ENCODE data around the gene LRRC43.
A peak's percentile ranks its signal among the peaks of the same experiment; 100 is the strongest.
"Not testable (repeated sequence)": the region's sequence is repeated elsewhere in the genome, so short reads cannot be mapped to it uniquely, and the experiment has no call there.

LRRC43 gene

GRCh38 chr12:122158700-122159285 lies 24.1 kb upstream of the LRRC43 start:
- DNase-seq (ENCODE audit: low spot score), result no peak

- no peak for DNase-seq (ENCODE audit: low spot score)
Observed at GRCh38 chr12:122159882-122160281, 23.0 kb upstream of the LRRC43 start.

- no peak for DNase-seq (ENCODE audit: low spot score)
Observed at GRCh38 chr12:122160761-122161160, 22.2 kb upstream of the LRRC43 start.

DNA sequence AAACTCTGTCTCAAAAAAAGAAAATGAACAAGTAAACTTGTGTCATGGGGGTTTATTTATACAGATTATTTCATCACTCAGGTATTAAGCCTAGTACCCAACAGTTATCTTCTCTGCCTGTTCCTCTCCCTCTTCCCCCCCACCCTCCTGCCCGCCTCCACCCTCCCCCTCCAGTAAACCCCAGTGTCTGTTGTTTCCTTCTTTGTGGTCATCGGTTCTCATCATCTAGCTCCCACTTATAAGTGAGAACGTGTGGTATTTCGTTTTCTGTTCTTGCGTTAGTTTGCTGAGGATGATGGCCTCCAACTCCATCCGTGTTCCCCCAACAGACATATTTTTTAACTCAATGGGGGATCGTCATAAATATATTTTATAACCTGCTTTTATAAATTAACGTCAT lies 21.2 kb upstream of the LRRC43 start:
- no peak for DNase-seq (ENCODE audit: low spot score)

GRCh38 chr12:122162976-122163375 lies 19.9 kb upstream of the LRRC43 start:
- no peak for DNase-seq (ENCODE audit: low spot score)

- no peak for DNase-seq (ENCODE audit: low spot score)
Observed at GRCh38 chr12:122166422-122167349, 16.2 kb upstream of the LRRC43 start.

- DNase-seq (ENCODE audit: low spot score), result no peak
Observed at GRCh38 chr12:122167356-122167925, 15.5 kb upstream of the LRRC43 start.

- no peak for DNase-seq (ENCODE audit: low spot score)
Observed at GRCh38 chr12:122168492-122168891, 14.4 kb upstream of the LRRC43 start.

- no peak for DNase-seq (ENCODE audit: low spot score)
Observed at GRCh38 chr12:122171399-122171798, 11.5 kb upstream of the LRRC43 start.

GRCh38 chr12:122172262-122172939 lies 10.5 kb upstream of the LRRC43 start:
- no peak for DNase-seq (ENCODE audit: low spot score)

DNA sequence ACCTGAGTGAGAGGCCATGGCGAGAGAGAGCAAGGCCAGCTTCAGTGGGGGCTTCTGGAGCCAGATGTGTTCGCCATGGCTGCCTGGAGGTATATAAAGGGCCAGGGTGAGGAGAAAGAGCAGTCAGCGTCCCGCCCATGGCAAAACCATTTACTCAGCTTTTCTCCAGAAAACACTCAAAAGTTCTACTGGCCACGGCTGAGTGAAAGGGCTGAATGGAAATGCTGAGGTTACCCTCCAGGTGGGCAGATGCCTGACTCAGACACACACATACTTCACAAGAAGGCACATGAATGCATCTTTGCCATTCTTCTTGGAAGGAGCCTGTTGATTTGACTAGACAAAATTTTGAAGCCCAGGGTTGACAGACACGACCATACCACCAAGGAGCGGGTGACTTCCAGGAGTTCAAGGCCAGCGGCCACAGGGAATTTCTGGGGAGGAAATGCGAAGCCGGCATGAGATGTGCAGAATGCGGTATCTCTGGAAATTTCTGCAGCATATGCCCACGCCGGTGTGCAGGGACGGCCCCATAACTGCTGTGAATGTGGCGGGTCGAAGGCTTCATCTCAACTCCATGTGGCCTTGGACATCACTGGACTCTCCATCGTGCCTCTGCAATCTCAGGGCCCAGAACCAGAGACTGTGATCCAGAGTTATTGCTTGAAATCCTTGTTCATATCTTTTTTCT lies 8.6 kb upstream of the LRRC43 start, which contains the start of gene IL31:
Gene IL31, minus strand, starts transcription at position 67 of the 691 bp plus-strand sequence. Its CDS starts 49 bp downstream, at position 18.
- DNase-seq (ENCODE audit: low spot score), result no peak

DNA sequence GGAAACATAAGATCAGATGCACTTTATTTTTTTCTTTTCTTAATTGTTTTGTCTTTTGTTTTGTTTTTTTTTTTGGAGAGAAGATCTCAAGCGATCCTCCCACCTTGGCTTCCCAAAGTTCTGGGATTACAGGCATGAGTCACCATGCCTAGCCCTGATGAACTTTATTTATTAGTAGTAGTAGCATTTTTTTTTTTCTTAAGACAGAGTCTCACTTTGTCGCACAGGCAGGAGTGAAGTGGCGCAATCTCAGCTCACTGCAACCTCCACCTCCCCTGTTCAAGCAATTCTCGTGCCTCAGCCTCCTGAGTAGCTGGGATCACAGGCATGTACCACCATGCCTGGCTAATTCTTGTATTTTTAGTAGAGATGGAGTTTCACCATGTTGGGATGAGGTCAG lies 6.5 kb upstream of the LRRC43 start:
- DNase-seq (ENCODE audit: low spot score), result not testable (repeated sequence)

- DNase-seq (ENCODE audit: low spot score), result no peak
Observed at GRCh38 chr12:122183588-122183940, 641 bp downstream of the LRRC43 start.

DNA sequence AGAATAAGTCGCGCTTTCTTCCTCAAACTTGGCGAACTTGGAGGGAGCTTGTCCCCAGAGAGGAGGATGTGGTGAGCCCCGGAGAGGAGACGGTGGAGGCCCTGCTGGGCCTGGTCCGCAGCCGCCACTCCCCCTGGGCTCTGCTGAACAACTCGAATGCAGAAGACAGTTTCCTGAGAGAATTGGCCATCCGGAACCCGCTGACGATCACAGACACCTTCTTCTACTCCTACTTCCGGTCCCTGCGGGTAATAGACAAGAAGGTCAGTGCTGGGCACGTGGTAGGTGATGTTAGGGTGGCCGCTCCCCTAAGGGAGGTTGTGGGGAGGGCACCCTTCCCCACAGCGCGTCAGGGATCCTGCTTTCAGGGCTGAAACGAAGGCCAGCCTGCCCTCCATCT lies 1.6 kb downstream of the LRRC43 start:
- no peak for DNase-seq (ENCODE audit: low spot score)

GRCh38 chr12:122185079-122185478 lies 2.2 kb downstream of the LRRC43 start:
- no peak for DNase-seq (ENCODE audit: low spot score)

DNA sequence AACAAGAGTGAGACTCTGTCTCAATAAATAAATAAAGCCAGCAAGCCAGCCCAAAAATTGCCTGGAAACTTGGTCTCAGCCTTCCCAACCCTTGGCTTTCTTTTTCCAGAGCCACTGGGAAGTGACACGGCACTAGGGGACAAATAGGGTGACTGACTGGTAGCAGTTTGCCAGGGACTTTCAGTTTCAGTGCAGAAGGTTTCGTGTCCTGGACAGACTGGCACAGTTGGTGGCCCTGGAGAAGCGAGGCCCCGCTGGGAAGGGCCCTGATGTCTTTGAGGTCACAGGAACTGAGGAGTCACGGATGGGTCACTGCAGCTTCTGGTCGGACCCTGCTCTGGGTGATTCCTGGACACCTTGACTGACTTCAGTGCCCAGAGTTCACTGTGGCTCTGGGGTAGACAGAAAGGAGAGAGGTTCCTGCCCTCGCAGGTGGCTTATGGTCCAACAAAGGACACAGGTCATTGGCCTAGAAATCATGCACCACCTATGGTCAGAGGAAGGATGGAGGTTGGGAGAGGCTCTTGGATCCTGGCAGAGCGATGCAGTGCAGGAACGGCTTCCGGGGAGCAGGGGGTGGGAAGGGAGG lies 2.7 kb downstream of the LRRC43 start:
- DNase-seq (ENCODE audit: low spot score), result no peak

DNA sequence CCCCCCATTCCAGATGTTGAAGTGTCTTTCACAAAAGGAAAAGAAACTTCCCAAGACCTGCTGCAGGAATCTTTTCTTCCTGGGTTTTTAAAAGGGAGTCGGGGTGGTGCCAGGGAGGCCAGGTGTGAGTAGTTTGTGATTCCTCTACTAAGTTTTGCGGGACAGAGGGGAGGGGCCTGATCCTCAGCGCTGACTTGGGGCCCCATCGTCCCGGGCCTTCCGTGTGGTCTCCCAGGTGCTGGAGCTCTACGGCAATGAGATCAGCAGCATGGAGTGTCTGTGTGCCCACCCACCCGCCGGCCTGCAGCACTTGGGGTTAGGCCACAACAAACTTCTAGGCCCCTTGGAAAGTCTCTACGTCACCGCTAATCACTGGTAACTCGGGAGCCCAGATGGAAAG lies 4.5 kb downstream of the LRRC43 start:
- DNase-seq (ENCODE audit: low spot score), result no peak

GRCh38 chr12:122189626-122190475 lies 6.9 kb downstream of the LRRC43 start:
- no peak for DNase-seq (ENCODE audit: low spot score)

DNA sequence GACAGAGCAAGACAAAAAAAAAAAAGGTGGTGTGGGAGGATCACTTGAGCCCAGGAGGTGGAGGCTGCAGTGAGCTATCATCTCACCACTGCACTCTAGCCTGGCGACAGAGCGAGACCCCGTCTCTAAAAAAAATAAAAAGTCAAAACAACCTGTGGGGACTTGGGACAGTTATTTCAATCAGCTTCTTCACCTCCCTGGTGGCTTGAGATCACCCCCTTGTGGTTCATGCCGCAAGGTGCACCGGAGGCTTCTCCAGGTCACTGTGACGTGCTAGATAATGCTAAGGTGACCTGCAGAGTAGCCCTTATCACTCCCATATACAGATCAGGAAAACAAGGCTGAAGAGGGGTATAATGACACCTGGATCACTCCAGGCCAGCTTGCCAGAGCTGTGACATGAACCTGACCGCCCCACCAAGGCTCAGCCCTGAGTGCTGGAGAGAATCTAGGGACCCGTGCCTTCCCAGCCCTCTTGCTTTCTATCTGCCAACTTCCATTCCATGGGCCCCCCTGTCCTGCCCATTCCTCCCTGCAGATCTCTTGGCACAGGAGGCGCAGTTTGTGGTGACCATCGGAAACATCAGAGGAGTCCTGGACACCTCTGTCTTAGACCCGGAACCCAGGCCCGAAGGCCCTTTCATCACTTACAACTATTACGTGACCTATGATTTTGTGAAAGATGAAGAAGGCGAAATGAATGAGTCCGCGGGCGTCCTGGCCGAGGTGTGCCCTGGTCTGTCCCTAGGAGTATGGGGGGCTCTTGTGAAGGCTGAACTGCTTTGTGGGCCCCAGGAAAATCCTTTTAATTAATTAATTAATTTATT lies 8.1 kb downstream of the LRRC43 start:
- peak; percentile 84 for DNase-seq (ENCODE audit: low spot score)

DNA sequence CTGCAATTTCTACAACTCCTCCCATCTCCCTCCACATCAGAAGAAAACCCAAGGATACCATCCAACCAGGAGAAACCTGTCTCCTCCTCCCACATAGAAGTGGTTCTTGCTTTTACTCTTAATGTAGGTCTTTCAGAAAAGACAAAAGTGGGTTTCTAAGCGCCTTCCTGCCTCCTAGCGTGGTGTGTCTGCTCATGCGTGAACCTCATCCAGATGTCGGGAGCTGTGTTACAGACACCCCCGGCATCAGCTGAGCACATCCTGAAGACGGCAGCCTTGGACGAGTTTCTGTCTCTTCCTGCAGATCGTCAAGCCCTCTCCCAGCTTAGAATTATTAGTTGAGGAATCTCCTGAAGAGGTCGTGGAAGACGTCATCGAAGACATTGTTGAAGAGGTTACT lies 9.5 kb downstream of the LRRC43 start:
- DNase-seq (ENCODE audit: low spot score), result no peak

All from AG08396 (cell line).